Stimulated activated CD8-positive, alpha-beta memory T cell treated with anti-CD3 and anti-CD28 coated beads, Interleukin-15, amount 100 ng/mL, for 24 hours (primary cell): ENCODE measurements around the gene STIM2.
"Not testable (repeated sequence)": the region's sequence is repeated elsewhere in the genome, so short reads cannot be mapped to it uniquely, and the experiment has no call there.

Experiments
- DNase-seq: peaks from one replicate; pipeline ENCODE4 v3.0.0-alpha.2; 2020; ENCODE audit warnings: low read depth

STIM2 gene

DNA sequence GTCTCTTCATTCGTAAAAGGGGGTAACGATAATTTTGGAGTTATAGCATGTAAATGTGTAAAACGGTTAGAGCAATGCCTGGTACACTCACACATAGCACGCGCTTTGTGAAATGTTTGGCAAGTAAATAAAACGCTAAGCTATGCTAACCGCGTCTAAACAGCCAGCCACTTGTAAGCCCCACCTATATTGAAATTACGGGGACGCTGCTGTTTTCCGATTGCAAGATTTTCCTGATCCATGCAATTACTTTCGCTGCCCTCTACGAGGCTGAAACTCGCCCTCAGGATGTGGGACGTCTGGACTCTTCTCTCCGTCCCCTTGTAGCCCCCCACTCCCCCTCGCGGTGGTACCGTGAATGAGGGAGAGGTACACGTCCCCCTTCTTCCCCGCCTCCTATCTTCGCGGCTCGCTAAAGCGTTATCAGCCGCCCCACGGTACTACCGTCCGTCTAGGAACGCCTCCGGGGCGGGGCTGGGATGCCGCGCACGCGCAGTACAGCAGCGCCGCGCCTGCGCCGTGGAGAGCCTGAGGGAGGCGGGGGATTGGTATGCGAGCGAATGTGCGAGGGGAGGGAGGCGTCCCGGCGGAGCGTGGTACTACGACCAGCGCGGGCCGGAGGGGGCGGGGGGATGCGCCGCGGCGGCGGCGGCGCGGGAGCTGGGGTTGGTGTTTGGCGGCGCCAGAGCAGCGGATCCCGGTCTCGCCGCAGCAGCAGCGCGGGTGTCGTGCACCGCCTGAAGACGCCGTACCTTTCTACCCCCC, at the start of gene STIM2:
Gene STIM2, plus strand, starts transcription at position 685 of the 765 bp plus-strand sequence.
- DNase-seq, result peak; percentile 98

DNA sequence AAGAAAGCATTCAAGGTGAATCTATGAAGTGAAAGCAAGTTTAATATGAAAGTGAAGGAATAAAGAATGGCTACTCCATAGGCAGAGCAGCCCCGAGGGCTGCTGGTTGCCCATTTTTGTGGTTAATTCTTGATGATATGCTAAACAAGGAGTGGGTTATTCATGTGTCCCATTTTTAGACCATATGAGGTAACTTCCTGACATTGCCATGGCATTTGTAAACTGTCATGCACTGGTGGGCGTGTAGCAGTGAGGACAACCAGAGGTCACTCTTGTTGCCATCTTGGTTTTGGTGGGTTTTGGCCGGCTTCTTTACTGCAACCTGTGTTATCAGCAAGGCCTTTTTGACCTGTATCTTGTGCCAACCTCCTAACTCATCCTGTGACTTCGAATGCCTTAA, 49.1 kb upstream of the STIM2 start:
- DNase-seq, result not testable (repeated sequence)

DNA sequence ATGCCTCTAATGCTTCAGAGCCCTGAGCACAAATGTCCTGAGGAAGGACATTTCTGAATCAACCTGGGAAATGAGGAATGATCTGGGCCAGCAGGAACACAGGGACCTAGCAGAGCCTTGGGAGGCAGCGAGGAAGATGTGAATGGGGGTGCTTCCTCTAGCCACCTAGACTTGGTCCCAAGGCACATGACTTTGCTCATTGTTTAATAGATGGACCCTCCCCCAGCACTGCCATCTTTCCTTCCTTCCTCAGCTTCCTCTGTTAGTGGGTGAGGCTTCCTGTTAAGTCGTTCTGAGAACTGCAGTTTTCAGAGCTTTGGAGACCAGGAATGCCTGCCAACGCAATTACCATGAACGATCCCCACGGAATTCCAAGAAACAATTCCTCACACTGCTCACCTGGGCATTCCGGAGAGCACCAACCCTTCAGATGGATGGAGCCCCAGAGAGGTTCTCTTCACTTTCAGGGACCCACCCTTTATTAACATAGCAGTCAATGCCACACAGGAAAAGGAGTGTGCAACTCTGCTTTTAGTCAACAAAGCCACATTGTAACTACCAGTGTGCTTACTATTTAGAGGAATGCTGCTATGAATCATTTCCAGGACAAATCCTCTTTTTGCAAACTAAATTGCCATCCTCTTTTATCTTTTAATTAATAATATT, 48.5 kb upstream of the STIM2 start:
- no peak for DNase-seq

DNA sequence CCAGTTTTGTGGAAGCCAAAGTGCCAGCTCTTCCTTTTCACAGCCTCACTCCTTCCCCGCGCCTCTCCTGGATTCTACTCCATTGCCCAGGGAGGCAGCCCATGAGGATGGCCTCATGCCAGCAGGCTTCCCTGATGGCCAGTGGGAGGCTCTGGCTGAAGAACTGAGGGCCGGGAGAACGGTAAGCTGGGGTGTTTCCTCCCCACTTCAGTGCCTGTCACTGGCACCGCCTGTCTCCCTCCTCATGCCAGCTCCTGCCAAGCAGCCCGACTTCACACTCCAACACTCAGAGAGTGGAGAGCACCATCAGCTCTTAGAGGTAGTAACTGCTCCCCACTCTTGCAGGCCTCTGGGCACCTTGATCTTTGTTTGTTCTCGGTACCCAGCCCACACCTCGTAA, 46.9 kb upstream of the STIM2 start:
- DNase-seq, result no peak

DNA sequence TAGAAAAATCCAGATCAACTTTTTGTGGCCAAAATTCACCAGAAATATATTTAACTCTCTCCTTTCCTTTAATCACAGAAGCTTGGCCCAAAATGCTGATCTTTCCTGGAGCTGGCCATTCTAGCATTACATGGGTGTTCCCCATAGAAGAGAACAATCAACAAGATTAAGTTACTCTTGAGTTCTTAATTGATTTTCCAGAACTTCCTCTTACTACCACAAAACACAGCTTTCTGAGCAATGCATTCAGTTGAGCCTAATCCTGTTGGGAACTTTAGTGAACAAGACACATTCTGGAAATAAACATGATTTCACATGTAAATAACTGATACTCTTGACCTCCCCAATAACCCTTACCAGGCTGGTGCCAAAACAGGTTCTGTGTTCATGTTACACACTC, 45.4 kb upstream of the STIM2 start:
- DNase-seq, result no peak

DNA sequence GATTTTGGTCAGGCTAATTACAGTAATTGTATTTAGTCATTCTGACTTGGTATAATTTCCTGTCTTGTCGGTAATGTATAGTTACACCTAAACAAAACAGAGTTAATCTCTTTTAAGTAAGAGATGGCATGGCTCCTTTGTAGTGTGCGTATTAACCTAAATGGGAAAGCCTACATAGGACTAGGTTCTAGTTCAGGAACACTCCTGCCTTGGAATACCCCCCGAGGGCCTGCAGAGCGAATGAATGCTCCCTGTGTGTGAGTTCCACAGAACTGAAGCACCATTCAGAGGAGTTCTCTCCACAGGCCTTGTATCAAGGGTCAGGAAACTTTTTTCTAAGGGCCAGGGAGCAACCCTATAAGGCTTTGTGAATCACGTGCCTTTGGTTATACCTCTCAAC, 44.9 kb upstream of the STIM2 start:
- no peak for DNase-seq

DNA sequence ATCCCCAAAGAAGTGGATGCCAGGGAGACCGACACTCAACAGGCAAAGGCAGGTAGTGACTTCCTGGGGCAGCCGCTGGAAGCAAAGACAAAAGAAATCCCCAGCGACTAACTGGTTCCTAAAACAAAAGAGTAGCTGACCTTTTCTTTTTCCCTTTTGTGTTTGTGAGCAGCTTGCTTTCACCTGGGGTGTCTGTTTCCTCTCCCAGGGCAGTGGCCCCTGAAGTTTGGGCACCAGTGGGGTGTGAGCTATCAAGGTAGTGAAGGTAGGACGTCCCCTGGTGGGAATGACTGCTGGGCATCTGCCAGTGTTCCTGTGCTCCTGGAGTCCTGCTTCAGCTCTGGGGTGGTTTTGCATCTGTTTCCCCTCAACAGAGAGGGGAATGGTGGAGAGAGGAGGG, 41.6 kb upstream of the STIM2 start:
- DNase-seq, result no peak

DNA sequence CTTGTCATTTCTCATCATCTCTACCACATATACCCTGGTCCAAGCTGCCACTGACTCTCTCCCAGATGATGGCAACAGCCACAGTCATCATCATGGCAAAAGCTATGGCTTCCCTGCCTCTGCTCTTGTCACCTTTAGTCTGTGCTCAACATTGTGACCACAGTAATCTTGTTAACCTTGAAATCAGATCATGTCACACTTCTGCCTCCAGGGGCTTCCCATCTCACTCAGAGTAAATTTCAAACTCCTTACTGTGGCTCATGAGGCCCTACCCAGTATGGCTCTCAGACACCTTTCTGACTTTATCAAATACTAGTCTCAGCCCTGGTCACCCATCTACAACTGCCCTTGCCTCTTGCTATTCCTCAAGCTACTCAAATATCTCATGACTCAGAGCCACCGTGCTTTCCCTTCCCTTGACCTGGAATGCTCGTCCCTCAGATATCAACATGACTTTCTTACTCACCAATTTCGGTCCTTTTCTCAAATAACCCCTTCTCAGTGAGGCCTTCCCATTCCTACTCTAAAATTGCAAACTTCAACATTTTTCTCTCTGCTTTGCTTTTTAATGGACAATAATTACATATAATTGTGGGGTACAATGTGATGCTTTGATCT, 41.1 kb upstream of the STIM2 start:
- DNase-seq, result no peak

DNA sequence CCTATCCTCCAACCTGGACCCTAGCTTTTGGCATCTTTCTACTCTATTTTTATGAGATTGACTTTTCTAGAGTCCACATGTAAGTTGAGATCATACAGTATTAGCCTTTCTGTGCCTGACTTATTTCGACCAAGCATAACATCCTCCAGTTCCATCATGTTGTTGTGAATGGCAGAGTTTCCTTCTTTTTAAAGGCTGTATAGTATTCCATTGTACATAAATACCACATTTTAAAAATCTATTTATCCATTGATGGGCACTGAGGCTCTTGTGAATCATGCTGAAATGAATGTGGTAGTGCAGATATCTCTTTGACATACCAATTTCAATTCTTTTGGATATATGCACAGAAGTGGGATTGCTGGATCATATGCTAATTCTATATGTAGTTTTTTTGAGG, 40.3 kb upstream of the STIM2 start:
- DNase-seq, result no peak

DNA sequence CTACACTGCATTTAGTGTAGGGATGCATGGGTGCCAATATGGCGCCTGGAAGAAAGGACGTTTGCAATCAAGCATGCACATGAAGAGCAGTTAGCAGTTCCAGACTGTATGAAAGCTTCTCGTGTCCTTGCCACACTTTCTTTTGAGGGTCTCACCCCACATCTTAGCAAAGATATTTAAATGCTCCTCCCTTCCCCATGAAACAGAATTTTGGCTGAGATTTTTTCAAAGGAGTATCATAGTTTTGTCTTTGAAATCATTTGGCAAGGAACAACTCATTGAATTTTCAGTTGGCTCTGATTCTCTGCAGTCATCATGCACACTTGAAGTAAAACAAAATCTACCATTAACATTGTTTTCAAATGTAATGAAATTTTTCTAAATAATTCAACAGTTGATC, 39.6 kb upstream of the STIM2 start:
- no peak for DNase-seq

DNA sequence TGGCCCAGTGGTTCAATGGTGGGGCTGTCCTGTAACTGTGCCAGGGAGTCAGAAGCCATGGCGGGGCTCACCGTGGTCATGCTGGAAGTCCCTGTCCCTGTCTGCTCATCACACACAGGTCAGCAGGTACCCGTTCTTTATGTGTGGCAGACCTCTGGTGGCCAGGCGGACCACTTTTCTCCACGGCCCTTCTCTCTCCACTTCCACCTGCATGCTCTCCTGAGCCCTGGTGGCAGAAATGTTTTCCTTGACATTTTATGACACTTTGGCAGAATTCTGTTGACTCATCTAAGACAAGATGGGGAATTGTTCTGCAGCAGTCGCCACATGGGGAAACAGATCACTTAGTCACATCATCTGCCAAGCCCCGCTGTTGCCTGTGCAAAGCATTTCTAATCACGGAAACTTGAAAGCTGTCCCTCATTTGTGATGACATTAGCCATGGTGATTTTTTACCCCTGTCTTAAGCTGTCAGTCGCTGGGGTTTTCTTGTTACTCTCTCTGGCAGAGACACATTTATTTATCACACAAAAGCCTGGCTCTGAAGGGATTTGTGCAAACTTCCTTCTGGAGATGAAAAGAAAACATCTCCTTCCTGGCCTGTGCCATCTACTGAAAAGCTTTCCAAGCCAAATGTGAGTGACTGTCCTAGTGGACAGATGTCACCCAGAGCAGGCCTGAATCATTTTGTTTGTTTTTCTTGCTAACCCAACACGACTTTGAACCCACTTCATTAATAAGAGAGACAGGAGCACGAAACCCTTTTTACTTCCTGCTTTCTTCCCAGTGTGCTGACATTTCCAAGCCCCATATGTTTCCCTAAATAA, 38.8 kb upstream of the STIM2 start:
- no peak for DNase-seq

DNA sequence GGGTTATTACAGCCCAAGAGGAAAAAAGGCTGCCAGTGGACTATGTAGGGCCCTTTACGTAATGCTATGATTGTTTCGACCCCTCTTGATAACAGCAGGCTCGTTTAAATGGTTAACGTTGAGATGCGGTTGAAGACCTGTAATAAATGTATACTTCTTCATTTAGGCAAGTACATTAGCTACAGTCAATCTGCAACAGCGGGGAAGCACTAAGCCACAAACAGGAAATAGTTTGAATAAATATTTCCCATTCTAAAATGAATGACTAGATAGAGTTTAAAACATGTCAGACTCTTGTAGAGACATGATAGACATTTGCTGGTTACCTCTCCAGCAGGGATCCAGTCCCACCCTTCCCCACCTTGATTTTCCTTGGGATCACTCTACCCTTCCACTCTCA, 38.1 kb upstream of the STIM2 start:
- DNase-seq, result no peak

DNA sequence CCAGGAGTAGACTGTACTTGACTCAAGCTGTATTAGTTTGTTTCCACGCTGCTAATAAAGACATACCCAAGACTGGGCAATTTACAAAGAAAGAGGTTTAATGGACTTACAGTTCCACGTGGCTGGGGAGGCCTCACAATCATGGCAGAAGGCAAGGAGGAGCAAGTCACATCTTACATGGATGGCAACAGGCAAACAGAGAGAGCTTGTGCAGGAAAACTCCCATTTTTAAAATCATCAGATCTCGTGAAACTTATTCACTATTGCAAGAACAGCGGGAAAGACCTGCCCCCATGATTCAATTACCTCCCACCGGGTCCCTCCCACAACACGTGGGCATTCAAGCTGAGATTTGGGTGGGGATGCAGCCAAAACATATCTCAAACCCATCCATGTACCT, 37.7 kb upstream of the STIM2 start:
- not testable (repeated sequence) for DNase-seq

DNA sequence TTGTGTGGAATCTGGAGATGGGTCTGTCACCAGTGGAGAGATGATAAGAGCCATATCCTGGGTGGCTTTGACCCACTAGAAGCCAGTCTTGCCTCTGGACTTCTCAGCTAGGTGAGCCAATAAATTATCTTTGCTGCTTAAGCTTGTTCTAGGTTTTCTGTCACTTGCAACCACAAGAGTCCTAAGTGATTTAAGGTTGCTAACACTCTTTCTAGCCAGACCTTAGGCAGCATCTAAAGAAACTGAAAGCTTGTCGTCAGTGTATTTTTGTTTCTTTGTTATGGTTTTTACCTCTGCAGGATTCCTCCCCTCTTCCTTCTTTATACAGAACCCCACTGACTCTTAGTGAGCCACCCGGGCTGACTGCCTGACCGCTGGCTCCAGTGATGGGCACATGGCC, 37.1 kb upstream of the STIM2 start:
- no peak for DNase-seq

DNA sequence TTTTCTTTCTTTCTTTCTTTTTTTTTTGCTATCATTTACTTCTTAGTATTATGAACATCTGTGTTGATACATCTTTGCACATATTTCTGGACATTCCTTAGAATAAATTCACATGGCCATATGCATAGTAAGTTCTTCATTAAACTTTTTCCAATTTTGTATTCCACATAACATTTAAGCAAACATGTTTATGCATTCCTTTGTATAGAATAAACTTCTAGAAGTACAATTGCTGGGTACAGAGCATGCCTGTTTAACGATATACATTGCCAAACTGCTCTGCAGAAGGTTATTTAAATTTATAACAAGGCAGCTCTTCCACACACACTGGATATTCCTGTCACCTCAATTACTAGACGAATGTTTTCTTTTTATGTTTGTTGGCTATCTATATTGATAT, 36.0 kb upstream of the STIM2 start:
- no peak for DNase-seq

DNA sequence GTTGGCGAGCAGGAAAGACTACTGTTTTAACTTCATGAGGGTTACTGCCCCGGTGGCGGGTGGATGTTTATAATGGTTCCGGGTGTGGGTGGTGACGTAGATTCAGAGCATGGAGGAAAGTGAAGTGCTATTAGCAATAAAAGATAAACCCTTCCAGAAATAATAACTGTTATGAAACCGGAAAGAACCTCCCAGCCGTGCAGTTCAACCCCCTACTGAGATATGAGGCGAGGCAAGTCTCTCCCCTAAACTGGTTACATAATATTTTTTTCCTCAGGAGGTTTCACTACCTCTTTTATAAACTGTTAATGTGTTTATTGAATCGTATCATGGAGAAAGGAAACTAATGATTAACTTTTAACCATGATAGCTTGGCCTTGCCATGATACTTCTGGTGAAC, 33.9 kb upstream of the STIM2 start:
- DNase-seq, result no peak

DNA sequence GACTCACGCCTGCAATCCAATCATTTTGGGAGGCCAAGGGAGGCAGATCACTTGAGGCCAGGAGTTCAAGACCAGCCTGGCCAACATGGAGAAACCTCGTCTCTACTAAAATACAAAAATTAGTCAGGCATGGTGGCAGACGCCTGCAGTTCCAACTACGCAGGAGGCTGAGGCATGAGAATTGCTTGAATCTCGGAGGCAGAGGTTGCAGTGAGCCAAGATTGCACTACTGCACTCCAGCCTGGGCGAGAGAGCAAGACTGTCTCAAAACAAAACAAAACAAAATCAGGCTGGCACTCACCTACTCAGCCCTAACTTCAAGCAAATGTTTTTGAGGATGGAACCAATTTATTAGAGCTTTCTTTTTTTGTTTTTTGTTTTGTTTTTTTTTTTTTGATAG, 33.3 kb upstream of the STIM2 start:
- not testable (repeated sequence) for DNase-seq

DNA sequence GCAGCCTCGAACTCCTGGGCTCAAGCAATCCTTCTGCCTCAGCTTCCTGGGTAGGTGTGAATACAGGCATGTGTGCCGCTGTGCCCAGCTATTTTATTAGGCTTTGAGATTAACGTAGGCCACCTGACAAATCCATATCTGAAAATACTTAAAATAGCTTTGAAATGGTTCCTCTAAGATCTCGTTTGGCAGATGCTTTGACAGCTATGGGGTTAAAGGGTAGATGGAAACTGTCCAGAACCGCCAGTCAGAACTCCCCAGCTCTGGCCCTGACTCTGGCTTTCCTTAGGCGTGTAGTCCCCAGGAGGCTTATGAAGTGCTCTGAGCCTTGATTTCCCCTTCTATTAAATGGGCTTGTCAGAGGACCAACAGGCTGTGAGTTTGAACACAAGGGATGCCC, 32.8 kb upstream of the STIM2 start:
- no peak for DNase-seq

DNA sequence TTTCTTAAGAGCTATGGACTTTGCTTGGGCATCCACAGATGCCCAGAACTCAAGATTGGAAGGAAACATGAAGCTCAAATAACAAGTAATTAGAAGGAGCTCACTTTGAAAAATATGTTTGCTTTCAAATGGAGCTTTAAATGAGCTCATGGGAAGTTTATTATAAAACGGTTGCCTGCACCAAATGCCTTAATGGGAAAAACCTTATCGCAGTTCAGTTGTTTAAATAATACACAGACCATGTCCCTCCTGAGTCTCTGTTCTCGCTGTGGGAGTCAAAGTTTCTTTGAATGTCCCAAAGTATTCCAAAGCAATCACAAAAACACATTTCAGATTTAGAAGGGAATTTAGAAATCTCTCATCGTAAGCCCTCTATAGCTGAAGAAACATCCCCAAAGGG, 31.6 kb upstream of the STIM2 start:
- no peak for DNase-seq

DNA sequence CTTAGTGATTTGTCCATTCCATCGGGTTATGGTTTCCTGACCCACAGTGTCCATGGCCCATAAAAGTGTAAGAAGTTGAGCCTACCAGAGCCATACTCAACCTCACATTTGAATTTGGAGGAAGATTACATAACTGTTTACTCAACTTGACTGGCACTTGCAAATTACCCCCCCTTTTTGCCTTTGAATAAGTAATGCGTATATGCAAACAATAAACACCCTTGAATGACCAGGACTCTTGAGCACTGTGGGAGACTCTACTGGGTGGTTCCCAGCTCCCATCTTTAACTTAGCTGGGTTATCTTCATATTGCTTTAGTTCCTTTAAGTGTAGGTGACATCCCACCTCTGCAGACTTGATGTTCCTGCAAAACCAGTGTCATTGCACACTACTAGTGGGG, 30.6 kb upstream of the STIM2 start:
- no peak for DNase-seq

DNA sequence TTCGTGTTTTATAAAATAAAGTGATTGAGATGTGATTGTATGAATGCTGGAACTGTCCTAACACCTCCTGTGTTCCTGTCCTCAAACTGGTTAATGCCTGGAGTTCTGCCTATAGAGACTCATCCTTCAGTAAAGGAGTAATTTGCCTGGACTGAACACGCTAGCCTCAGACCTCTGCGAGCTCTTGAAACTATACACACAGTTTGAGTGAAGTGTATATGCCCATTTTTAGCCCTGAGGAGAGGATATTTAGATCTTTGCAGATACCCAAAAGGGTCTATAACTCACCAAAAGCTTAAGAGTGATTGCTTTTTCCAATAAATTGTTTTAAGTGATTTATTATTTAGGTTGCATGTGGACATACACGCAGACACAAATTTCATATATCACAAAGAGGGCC, 29.9 kb upstream of the STIM2 start:
- DNase-seq, result no peak

DNA sequence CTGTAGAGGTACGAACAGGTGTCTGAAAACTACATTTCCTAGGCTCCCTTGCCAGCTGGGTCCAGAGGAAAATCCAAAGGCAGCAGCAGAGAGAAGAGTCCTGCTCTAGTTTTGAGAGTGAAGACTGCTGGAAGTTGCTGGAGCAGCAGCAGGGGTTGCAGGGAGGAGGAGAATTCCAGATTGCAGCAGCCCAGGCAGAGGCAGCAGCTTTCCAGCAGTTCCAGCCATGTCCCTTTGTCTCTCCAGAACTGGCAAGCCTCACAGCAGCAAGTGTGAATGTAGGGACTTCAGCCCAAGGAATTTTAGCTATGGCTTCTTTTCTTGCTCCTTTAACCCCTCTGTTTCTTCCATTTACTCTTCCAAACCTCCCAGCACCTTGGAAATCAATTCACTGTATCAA, 24.1 kb upstream of the STIM2 start:
- no peak for DNase-seq
